NCI-H510A treated with DMSO at 0.1 percent for 48 hours (cell line): Measurements from ENCODE around the gene RPL19.
A peak's percentile ranks its signal among the peaks of the same experiment; 100 is the strongest.
"Not testable (repeated sequence)": the region's sequence is repeated elsewhere in the genome, so short reads cannot be mapped to it uniquely, and the experiment has no call there.

ENCODE experiments used
- DNase-seq: peaks from one replicate; lab custom pipeline; 2025; lab: John Stamatoyannopoulos, UW

RPL19 gene

GRCh38 chr17:39200070-39200879 is at the start of gene RPL19:
Gene RPL19 (plus strand): TSS chr17:39200283. CDS start chr17:39200345, 62 bp downstream.
- peak; percentile 95 for DNase-seq

DNA sequence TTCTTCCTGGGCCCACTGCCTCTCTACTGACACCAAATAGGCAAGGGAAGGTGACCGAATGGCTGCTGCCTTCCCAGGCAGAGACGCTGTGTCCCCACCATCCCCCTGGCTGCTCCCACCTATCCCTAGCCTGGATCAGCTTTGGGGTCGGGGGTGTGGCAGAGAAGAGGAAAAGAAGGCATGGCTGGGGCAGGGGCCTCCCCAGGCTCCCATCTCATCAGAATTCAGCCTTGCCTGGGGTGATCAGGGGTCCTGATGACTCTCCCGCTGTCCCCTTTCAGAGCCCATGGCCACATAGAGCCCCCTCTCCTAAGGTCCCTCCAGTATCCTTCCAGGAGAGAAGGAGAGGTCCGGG is 49.3 kb upstream of the RPL19 start:
- no peak for DNase-seq

- DNase-seq = no peak
Observed at GRCh38 chr17:39151150-39151942, 48.7 kb upstream of the RPL19 start, which contains the start of gene PLXDC1. Gene PLXDC1 (minus strand): TSS chr17:39151637. CDS start chr17:39151437, 200 bp downstream.

DNA sequence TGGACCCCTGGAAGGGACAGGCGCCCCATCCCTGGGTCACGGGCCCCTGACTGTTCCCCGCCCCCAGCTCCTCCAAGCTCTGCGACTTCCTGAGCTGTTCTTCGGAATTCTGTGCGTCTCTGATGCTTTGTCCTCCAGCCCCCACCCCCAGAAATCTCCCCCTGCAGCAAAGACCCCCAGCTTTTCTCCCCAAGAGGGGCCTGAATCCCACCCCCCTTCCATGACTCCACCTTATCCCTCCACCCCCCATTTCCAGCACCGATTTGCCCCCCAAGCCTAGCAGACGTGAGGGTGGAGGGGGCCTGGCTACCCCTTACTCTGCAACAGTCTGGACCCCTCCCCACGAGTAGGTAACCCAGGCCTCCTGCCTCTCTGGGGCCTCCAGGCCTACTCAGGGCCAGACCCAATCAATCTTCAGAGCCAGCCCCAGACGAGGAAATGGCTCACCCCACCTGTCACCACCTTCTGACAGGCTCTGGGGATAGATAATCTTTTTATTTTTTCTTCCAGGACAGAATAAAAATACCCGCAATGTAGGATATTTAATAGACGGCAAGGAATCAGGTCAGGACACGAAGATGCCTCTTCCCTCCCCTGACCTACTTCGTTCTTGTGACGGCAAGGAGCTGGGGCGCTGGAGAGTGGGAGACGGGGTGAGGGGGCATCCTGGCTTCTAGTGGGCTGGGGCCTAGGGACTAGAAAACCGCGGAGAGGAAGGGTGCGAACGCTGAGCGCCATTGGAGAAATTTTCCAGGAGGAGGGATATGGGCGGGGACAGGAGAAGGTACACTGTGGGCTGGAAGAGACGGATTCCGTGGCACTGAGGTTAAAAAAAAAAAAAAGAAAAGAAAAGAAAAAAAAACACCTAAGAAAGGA is 47.9 kb upstream of the RPL19 start:
- DNase-seq = peak; percentile 65

- DNase-seq = peak; percentile 79
Observed at GRCh38 chr17:39153599-39154051, 46.5 kb upstream of the RPL19 start.

- DNase-seq = no peak
Observed at GRCh38 chr17:39155654-39156053, 44.4 kb upstream of the RPL19 start.

- no peak for DNase-seq
Observed at GRCh38 chr17:39156491-39156890, 43.6 kb upstream of the RPL19 start.

DNA sequence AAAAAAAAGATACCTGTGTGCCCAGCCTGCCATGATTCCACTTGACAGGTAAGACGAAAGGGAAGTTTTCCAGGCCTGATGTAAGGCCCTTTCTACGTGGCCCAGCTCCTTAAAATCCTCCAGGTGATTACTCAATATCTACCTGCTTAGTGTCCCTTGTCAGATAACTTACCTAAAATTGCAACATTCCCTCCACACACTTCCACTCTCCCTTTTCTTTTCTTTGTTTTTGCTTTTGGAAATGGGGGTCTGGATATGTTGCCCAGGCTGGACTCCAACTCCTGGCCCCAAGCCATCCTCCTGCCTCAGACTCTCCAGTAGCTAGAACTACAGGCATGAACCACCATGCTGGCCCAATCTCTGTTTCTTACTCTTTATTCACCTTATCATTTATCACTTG is 41.5 kb upstream of the RPL19 start:
- DNase-seq = no peak

DNA sequence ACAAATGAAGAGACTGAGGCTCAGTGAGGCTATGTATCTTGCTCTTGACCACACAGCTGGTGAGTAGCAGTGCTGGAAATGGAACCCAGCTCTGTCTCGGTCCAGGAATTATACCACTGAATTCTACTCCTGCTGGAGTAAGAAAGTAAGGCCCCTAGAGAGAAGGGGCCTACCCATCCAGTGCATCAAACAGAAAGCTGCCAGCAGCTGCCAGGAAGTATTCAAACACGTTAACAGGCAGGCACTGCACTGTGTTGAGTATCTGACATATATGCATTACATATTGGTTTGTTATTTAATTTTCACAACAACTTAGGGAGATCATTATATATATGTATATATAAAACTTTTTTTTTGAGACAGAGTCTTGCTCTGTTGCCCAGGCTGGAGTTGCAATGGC is 38.1 kb upstream of the RPL19 start:
- DNase-seq = no peak

DNA sequence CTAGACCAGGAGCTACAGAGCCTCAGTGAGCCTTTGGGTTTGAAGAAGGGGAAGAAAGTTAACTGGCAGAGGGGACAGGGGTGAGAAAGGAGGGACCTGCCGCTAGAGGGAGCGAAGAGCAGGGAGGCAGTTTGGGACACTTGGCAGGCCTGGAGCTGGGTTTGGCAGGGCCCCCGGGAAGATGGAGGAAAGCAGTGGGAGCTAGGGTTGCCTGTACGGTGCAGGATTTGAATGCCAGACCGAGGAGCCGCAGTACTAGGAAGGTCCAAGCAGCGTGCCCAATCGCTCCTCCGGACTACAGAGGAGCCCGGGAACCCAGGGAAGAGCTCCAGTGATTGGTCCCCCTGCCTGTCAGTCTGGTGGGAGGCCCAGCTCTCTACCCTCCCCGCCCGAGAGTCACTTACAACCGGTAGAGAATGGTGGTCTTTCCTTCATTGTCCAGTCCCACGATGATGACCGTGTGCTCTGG is 35.4 kb upstream of the RPL19 start:
- DNase-seq = peak; percentile 67

DNA sequence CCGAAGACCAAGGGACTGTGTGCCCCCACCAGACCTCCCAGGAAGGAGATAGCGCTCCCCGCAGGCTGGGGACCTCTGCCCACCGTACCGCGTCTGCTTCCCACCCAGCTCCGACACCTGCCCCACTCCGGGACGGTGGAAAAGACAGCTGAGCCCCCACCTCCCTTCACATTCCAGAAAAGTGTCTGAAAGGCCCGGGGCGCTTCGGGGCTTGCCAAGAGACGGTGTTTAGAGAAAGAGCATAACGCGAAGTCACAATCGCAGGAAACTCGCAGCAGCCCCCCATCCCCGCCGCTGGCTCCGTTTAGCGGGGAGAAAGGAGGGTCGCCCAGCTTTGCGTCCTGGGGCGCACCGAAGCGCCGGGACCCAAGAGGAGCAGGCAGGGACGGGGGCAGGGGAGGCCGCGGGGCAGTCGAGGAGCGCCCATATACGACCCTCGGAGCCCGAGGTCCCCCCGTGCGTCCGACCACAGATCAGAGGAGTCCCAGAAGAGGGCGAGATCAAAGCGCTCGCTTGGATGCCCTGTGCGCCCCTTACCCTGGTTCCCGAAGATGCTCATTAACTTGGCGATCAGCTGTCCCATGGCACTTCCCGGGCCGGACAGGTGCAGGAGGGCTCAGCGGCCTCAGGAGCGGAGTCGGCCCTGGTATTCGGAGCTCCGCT is 34.8 kb upstream of the RPL19 start:
- DNase-seq = no peak

- DNase-seq = no peak
Observed at GRCh38 chr17:39165841-39166349, 34.2 kb upstream of the RPL19 start, which contains the start of gene ARL5C. Gene ARL5C (minus strand): TSS chr17:39166161. CDS start chr17:39165760, 401 bp downstream.

DNA sequence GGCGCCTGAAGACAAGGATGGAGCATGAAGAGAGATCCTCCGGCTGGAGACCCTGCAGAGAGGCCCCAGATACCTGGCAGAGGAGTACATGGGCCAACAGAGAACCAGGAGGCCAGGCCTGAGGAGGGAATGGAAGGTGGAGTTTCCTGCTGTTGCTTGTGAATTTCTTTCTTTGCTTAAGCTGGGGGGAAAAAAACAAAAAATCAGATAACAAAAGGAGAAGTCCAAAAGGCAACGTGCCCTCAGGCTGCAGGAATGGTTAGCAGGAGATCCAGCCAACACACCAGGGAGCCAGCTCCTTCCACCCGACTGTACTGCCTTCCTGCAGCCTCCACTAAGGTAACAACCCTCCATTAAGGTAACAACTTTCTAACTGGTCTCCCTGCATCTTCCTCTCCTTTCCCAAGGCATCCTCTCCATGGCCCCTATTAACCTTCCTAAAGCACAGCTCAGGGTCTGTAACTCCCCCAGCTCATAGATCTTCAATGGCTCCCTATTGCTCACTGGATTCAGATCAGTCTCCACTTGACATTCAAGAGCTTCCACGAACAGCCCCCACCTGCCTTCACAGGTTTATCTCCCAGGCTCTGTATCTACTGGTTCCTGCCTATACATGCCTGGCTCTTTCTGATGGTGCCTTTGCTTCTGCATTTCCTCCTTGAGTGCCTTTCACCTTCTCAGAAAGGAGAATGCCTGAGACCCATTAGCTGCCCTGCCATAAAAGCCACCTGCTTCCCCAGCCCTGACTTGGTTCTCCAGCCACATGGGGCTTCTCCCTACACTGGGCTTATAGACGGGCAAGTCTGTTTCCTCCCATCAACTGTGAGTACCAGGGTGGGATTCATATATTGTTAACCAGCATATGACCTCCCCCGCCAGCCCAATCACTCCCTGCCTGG is 33.4 kb upstream of the RPL19 start:
- DNase-seq = no peak

GRCh38 chr17:39167476-39167875 is 32.6 kb upstream of the RPL19 start:
- DNase-seq = no peak

DNA sequence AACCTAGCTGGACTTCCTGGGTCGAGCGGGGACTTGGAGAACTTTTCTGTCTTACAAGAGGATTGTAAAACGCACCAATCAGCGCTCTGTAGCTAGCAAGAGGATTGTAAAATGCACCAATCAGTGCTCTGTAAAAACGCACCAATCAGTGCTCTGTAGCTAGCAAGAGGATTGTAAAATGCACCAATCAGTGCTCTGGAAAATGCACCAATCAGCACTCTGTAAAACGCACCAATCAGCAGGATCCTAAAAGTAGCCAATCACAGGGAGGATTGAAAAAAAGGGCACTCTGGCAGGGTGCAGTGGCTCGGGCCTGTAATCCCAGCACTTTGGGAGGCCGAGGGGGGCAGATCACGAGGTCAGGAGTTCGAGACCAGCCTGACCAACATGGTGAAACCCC is 31.6 kb upstream of the RPL19 start:
- not testable (repeated sequence) for DNase-seq

DNA sequence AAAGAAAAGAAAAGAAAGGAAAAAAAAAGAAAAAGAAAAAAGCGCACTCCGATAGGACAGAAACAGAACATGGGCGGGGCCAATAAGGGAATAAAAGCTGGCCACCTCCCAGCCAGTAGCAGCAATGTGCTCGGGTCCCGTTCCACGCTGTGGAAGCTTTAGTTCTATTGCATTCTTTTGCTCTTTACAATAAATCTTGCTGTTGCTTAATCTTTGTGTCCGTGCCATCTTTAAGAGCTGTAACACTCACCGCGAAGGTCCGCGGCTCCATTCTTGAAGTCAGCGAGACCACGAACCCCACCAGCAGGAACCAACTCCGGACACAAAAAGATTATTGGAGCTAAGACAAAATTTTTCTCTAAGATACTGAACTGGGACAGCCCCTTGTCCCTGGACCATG is 31.0 kb upstream of the RPL19 start:
- no peak for DNase-seq

GRCh38 chr17:39169518-39169917 is 30.6 kb upstream of the RPL19 start:
- DNase-seq = no peak

GRCh38 chr17:39170109-39170508 is 30.0 kb upstream of the RPL19 start:
- no peak for DNase-seq

DNA sequence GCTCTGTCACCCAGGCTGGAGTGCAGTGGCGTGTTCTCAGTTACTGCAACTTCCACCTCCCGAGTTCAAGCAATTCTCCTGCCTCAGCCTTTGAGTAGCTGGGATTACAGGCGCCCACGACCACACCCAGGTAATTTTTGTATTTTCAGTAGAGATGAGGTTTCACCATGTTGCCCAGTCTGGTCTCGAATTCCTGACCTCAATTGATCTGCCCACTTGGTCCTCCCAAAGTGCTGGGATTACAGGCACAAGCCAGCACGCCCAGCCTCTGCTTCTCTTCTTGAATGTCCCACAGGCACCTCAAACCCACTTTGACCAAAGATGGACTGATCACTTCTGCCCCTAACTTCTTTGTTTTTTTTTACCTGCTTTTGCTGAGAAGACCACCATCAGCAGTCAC is 29.5 kb upstream of the RPL19 start:
- DNase-seq = no peak

DNA sequence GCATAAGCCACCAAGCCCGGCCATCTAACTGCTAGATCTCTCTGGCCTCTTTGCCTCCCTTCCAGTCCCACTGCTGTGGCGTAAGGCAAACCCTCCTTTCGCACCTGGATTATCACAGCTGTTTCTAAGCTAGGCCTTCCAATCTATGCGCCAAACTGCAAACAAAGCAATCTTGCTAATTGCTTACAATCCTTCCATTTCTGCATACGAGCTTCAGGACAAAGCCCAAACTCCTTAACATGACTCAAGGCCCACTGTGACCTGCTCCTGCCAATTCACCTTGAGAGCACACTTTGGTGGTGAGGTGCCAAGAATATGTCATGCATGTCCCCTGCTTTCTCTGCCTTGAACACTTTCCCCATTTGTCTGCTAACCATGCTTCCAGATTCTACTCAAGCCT is 28.1 kb upstream of the RPL19 start:
- no peak for DNase-seq
